MM.1S (cell line): Measurements from ENCODE around the gene MYPN.

Experiments
- CTCF ChIP-seq: fragments of 300-600 bp; sonication (generic); IDR thresholded peaks from 2 replicates; pipeline ENCODE4 v1.5.1; 2016; ENCODE audit warnings: antibody characterized with exemption, low read length, mixed read lengths
- EZH2 ChIP-seq: fragments of 300-600 bp; sonication (generic); optimal IDR thresholded peaks from 2 replicates; pipeline ENCODE3; 2017; ENCODE audit warnings: low read depth, mild to moderate bottlenecking, antibody characterized with exemption, low read length, mixed read lengths
- EZH2phosphoT487 ChIP-seq: fragments of 300-600 bp; sonication (generic); IDR thresholded peaks from 2 replicates; pipeline ENCODE4 v1.6.1; 2018; ENCODE audit warnings: antibody characterized with exemption, low read length

GRCh38 chr10:68133523-68133922, 24.2 kb downstream of the MYPN start:
- TF ChIP-seq EZH2phosphoT487, result no peak
- no peak for TF ChIP-seq CTCF
- TF ChIP-seq EZH2, result no peak
